H7 (cell line): ENCODE results near the gene YIF1A. TPM values are rescaled to one million over a fixed set of nuclear protein-coding genes. Genes with fewer than 3 reads are reported as not detected.
A peak's percentile ranks its signal among the peaks of the same experiment; 100 is the strongest.
"Not testable (repeated sequence)": the region's sequence is repeated elsewhere in the genome, so short reads cannot be mapped to it uniquely, and the experiment has no call there.

Source experiments
- DNase-seq: peaks from one replicate; pipeline ENCODE4 v3.0.0; 2012
- H3K27me3 ChIP-seq: 2 replicates; pipeline ENCODE4 v1.6.0; 2011; ENCODE audit warnings: mild to moderate bottlenecking, low read length; ENCODE audit not compliant: control insufficient read depth, insufficient read depth
- H3K36me3 ChIP-seq: replicated peaks from 2 replicates; pipeline ENCODE4 v1.5.1; 2011; ENCODE audit warnings: low read length; ENCODE audit not compliant: control insufficient read depth, insufficient read depth
- H3K4me3 ChIP-seq: 2 replicates; pipeline ENCODE4 v1.5.1; 2011; ENCODE audit warnings: low read depth, mild to moderate bottlenecking, control low read depth, low read length, moderate library complexity; ENCODE audit not compliant: insufficient read depth
- total RNA-seq: library from RNA; depleted of rRNA; stranded (reverse); fragments of >200 nt; shearing (Covaris generic); gene quantifications from 2 replicates; pipeline ENCODE4 v1.2.3, GENCODE V29; 2014

YIF1A gene
- total RNA-seq, 1 experiment from 2014 or later = 117 TPM

- Histone ChIP-seq H3K36me3 (peaks cover 16% of the 10 kb centered on the region), H3K27me3 (no peaks in the 10 kb centered on the region), H3K4me3 (peak overlapping the region; percentile 67; the same call in 1 of the 2 replicates)
- DNase-seq = no peak
These were observed 22.4 kb downstream of the YIF1A start for GRCh38 chr11:66266378-66267038.

GRCh38 chr11:66265531-66266377 lies 23.2 kb downstream of the YIF1A start:
- Histone ChIP-seq H3K27me3 (no peaks in the 10 kb centered on the region), H3K4me3 (no peak overlapping the region), H3K36me3 (peaks cover 18% of the 10 kb centered on the region)
- DNase-seq = no peak

GRCh38 chr11:66264914-66265313 lies 24.0 kb downstream of the YIF1A start:
- peak; percentile 92 for DNase-seq
- Histone ChIP-seq H3K4me3 (no peak overlapping the region), H3K36me3 (peaks cover 21% of the 10 kb centered on the region), H3K27me3 (no peaks in the 10 kb centered on the region)

GRCh38 chr11:66264383-66264782 lies 24.6 kb downstream of the YIF1A start:
- Histone ChIP-seq H3K36me3 (peaks cover 21% of the 10 kb centered on the region), H3K4me3 (no peak overlapping the region), H3K27me3 (no peaks in the 10 kb centered on the region)
- DNase-seq = no peak

GRCh38 chr11:66263785-66264184 lies 25.2 kb downstream of the YIF1A start:
- no peak overlapping the region for H3K4me3 ChIP-seq
- DNase-seq = no peak
- peaks cover 22% of the 10 kb centered on the region for H3K36me3 ChIP-seq

GRCh38 chr11:66263231-66263630 lies 25.7 kb downstream of the YIF1A start:
- DNase-seq = no peak
- H3K27me3 ChIP-seq = no peaks in the 10 kb centered on the region
- H3K4me3 ChIP-seq = no peak overlapping the region
- H3K36me3 ChIP-seq = peaks cover 22% of the 10 kb centered on the region

More at GRCh38 chr11:66263785-66264184, 25.2 kb downstream of the YIF1A start:
- no peaks in the 10 kb centered on the region for H3K27me3 ChIP-seq

GRCh38 chr11:66262696-66263095 lies 26.2 kb downstream of the YIF1A start:
- Histone ChIP-seq H3K27me3 (no peaks in the 10 kb centered on the region), H3K4me3 (no peak overlapping the region), H3K36me3 (peaks cover 22% of the 10 kb centered on the region)
- no peak for DNase-seq

- Histone ChIP-seq H3K36me3 (peaks cover 22% of the 10 kb centered on the region), H3K4me3 (no peak overlapping the region), H3K27me3 (no peaks in the 10 kb centered on the region)
- DNase-seq = no peak
These were observed 26.8 kb downstream of the YIF1A start for GRCh38 chr11:66262191-66262590.

- Histone ChIP-seq H3K36me3 (peaks cover 22% of the 10 kb centered on the region), H3K27me3 (no peaks in the 10 kb centered on the region), H3K4me3 (no peak overlapping the region)
- DNase-seq = no peak
These were observed 27.4 kb downstream of the YIF1A start for GRCh38 chr11:66261578-66261977.

GRCh38 chr11:66259956-66260355 lies 29.0 kb downstream of the YIF1A start:
- Histone ChIP-seq H3K36me3 (peaks cover 22% of the 10 kb centered on the region), H3K4me3 (no peak overlapping the region), H3K27me3 (no peaks in the 10 kb centered on the region)
- no peak for DNase-seq

- H3K4me3 ChIP-seq = no peak overlapping the region
- no peaks in the 10 kb centered on the region for H3K27me3 ChIP-seq
- no peak for DNase-seq
- peaks cover 19% of the 10 kb centered on the region for H3K36me3 ChIP-seq
These were observed 29.7 kb downstream of the YIF1A start for GRCh38 chr11:66259225-66259624.

GRCh38 chr11:66258473-66258893 lies 30.5 kb downstream of the YIF1A start:
- no peak for DNase-seq
- H3K36me3 ChIP-seq = peaks cover 18% of the 10 kb centered on the region
- H3K27me3 ChIP-seq = no peaks in the 10 kb centered on the region
- H3K4me3 ChIP-seq = peak overlapping the region; percentile 94

- H3K4me3 ChIP-seq, DNase-seq, H3K36me3 ChIP-seq: not testable (repeated sequence)
These were observed 35.9 kb downstream of the YIF1A start for GRCh38 chr11:66253081-66253480.

GRCh38 chr11:66251809-66252208 lies 37.1 kb downstream of the YIF1A start:
- H3K27me3 ChIP-seq = no peaks in the 10 kb centered on the region
- H3K36me3 ChIP-seq = no peaks in the 10 kb centered on the region
- no peak for DNase-seq

More at GRCh38 chr11:66253081-66253480, 35.9 kb downstream of the YIF1A start:
- not testable (repeated sequence) for H3K27me3 ChIP-seq

GRCh38 chr11:66248903-66249302 lies 40.0 kb downstream of the YIF1A start:
- no peak for DNase-seq
- H3K4me3 ChIP-seq = no peak overlapping the region
- H3K27me3 ChIP-seq = no peaks in the 10 kb centered on the region
- H3K36me3 ChIP-seq = no peaks in the 10 kb centered on the region

More at GRCh38 chr11:66251809-66252208, 37.1 kb downstream of the YIF1A start:
- no peak overlapping the region for H3K4me3 ChIP-seq
